K562 (cell line): ENCODE measurements around the gene TMIGD3. TPM values are rescaled to one million over a fixed set of nuclear protein-coding genes. Genes with fewer than 3 reads are reported as not detected.

ENCODE experiments used
- CHD1 ChIP-seq: fragments of 200-600 bp; sonication (generic); IDR thresholded peaks from one replicate; pipeline ENCODE4 v1.6.1; 2012; ENCODE audit warnings: mild to moderate bottlenecking, moderate library complexity, low read length, inconsistent platforms
- FOXO4 ChIP-seq: fragments of 450-650 bp; formaldehyde crosslinking; IDR thresholded peaks from 2 replicates; pipeline ENCODE4 v1.4.0; 2020; ENCODE audit warnings: mild to moderate bottlenecking, moderate library complexity
- GTF2A2 ChIP-seq: IDR thresholded peaks from 2 replicates; pipeline ENCODE4 v1.6.1; 2016; ENCODE audit warnings: mild to moderate bottlenecking, missing genetic modification characterization, missing compliant biosample characterization
- GTF2F1 ChIP-seq: IDR thresholded peaks from 2 replicates; pipeline ENCODE4 v1.6.1; 2011; ENCODE audit warnings: low read depth, low read length, improper control_type of control experiment
- HDGF ChIP-seq: fragments of 450-650 bp; IDR thresholded peaks from 2 replicates; pipeline ENCODE4 v1.6.1; 2016
- IRF2 ChIP-seq: sonication (generic); formaldehyde crosslinking; IDR thresholded peaks from 2 replicates; pipeline ENCODE4 v1.8.1; 2022; ENCODE audit warnings: mild to moderate bottlenecking, missing genetic modification reagents
- JUN ChIP-seq, 2 experiments: sonication (generic) in 1 of 2; formaldehyde crosslinking in 1 of 2; IDR thresholded peaks; 2 replicates each; pipeline versions ENCODE4 v1.6.1 to v1.8.0; 2012 to 2022; ENCODE audit warnings: borderline replicate concordance in 2 of 2, mild to moderate bottlenecking in 2 of 2, improper control_type of control experiment in 1 of 2, low read depth in 1 of 2, low read length in 1 of 2, missing genetic modification reagents in 1 of 2
- KHSRP ChIP-seq: fragments of 450-650 bp; IDR thresholded peaks from 2 replicates; pipeline ENCODE4 v1.6.1; 2017
- MYBL2 ChIP-seq, 2 experiments: fragments of 450-650 bp in 1 of 2; sonication (generic) in 1 of 2; formaldehyde crosslinking in 1 of 2; IDR thresholded peaks; 2 replicates each; pipeline versions ENCODE4 v1.6.1 to v1.8.1; 2017 to 2022; ENCODE audit warnings: borderline replicate concordance in 1 of 2, inconsistent platforms in 1 of 2, low read depth in 1 of 2, mild to moderate bottlenecking in 1 of 2, missing genetic modification reagents in 1 of 2, moderate library complexity in 1 of 2
- NCOA2 ChIP-seq, 2 experiments: fragments of 450-650 bp; IDR thresholded peaks; 2 replicates each; pipeline ENCODE4 v1.6.1; 2018; ENCODE audit warnings: mild to moderate bottlenecking in 2 of 2, moderate library complexity in 1 of 2; ENCODE audit not compliant: partially characterized antibody in 2 of 2
- NRF1 ChIP-seq, 2 experiments: fragments of 450-650 bp; IDR thresholded peaks in 1 of 2; conservative IDR thresholded peaks in 1 of 2; 2 replicates each; pipeline ENCODE4 v1.6.1; 2014; ENCODE audit warnings: mild to moderate bottlenecking in 2 of 2
- NUFIP1 ChIP-seq: fragments of 450-650 bp; IDR thresholded peaks from 2 replicates; pipeline ENCODE4 v1.6.1; 2018; ENCODE audit not compliant: partially characterized antibody
- PHF20 ChIP-seq: fragments of 450-650 bp; IDR thresholded peaks from 2 replicates; pipeline ENCODE4 v1.6.1; 2018; ENCODE audit not compliant: partially characterized antibody
- POLR2AphosphoS2 ChIP-seq: IDR thresholded peaks from 2 replicates; pipeline ENCODE4 v1.6.1; 2012; ENCODE audit warnings: low read length, improper control_type of control experiment
- RB1 ChIP-seq: fragments of 450-650 bp; IDR thresholded peaks from 2 replicates; pipeline ENCODE4 v1.6.1; 2017; ENCODE audit warnings: low read depth, mild to moderate bottlenecking
- RBM39 ChIP-seq: fragments of 200-400 bp; formaldehyde crosslinking; optimal IDR thresholded peaks from 2 replicates; pipeline ENCODE3; 2018; ENCODE audit warnings: low read depth, low read length
- RCOR1 ChIP-seq, 2 experiments: IDR thresholded peaks; 2 replicates each; pipeline ENCODE4 v1.6.1; 2012; ENCODE audit warnings: low read depth in 2 of 2, low read length in 2 of 2, borderline replicate concordance in 1 of 2, improper control_type of control experiment in 1 of 2
- SMARCB1 ChIP-seq: IDR thresholded peaks from 2 replicates; pipeline ENCODE4 v1.6.1; 2011; ENCODE audit warnings: improper control_type of control experiment, low read depth; ENCODE audit not compliant: insufficient read length
- ZMIZ1 ChIP-seq, 2 experiments: fragments of 150-350 bp in 1 of 2; IDR thresholded peaks; 2 replicates each; pipeline ENCODE4 v1.6.1; 2012 to 2016; ENCODE audit warnings: low read depth in 2 of 2, low read length in 2 of 2, mild to moderate bottlenecking in 1 of 2, moderate library complexity in 1 of 2
- ZNF197 ChIP-seq: fragments of 200-800 bp; sonication (Bioruptor generic); IDR thresholded peaks from 2 replicates; pipeline ENCODE4 v1.6.1; 2016; ENCODE audit warnings: low read depth, missing genetic modification characterization, missing compliant biosample characterization
- ZNF217 ChIP-seq: sonication (generic); formaldehyde crosslinking; IDR thresholded peaks from 2 replicates; pipeline ENCODE4 v1.8.0; 2022; ENCODE audit warnings: mild to moderate bottlenecking, missing genetic modification reagents
- ZNF274 ChIP-seq: IDR thresholded peaks from 2 replicates; pipeline ENCODE4 v1.6.1; 2011; ENCODE audit warnings: low read depth, mild to moderate bottlenecking, low read length, moderate library complexity, borderline replicate concordance
- ZNF354B ChIP-seq: fragments of 250-450 bp; sonication (Bioruptor Pico); IDR thresholded peaks from 2 replicates; pipeline ENCODE4 v1.4.0; 2020
- ZNF431 ChIP-seq: sonication (generic); formaldehyde crosslinking; IDR thresholded peaks from 2 replicates; pipeline ENCODE4 v1.8.0; 2022; ENCODE audit warnings: mild to moderate bottlenecking, missing genetic modification reagents
- polyA plus RNA-seq, 8 experiments: library from polyadenylated mRNA; depleted of rRNA in 4 of 8; stranded (reverse) in 5 of 8; unstranded in 3 of 8; fragments of >200 nt; fragmentation: Nextera tagmentation in 2 of 8; fragmentation: Illumina TruSeq in 1 of 8; extraction: Ambion mirVana in 2 of 8; extraction: Trizol in 1 of 8; gene quantifications; 2 replicates each; pipeline versions ENCODE4 v1.2.1 to v1.2.3, GENCODE V29; 2011 to 2014; ENCODE audit warnings: inconsistent platforms in 1 of 8, missing spikeins in 1 of 8
- total RNA-seq, 7 experiments: library from RNA; depleted of rRNA in 6 of 7; stranded (reverse); fragments of >200 nt in 6 of 7; fragmentation: Illumina TruSeq in 2 of 7; extraction: Trizol in 2 of 7; gene quantifications; 2 replicates each; pipeline versions ENCODE4 v1.2.1 to v1.2.3, GENCODE V29; 2011 to 2021; ENCODE audit warnings: low replicate concordance in 1 of 7

TMIGD3 gene
- total and polyA plus RNA-seq, 9 of the 15 experiments (the other 6 are each of a cell fraction or from before 2014, with no cell fraction given) = 0.11 to 0.13 (median 0.11) TPM; not detected in 6

- TF ChIP-seq ZMIZ1 (IDR thresholded peaks at IDR 0.05; ENCODE audit: low read depth in 2 of 2, low read length in 2 of 2) = no peak
- no peak for TF ChIP-seq KHSRP
- no peak for TF ChIP-seq NUFIP1
- no peak for TF ChIP-seq SMARCB1
- no peak for TF ChIP-seq FOXO4 (CRISPR knock-in tag)
- TF ChIP-seq RCOR1 (IDR thresholded peaks at IDR 0.05; ENCODE audit: borderline replicate concordance in 1 of 2, low read depth in 2 of 2, low read length in 2 of 2) = no peak
- TF ChIP-seq CHD1 = no peak
- no peak for TF ChIP-seq JUN (IDR thresholded peaks at IDR 0.05; ENCODE audit: borderline replicate concordance, low read depth, low read length)
- no peak for TF ChIP-seq JUN (CRISPR knock-in tag; IDR thresholded peaks at IDR 0.05; ENCODE audit: borderline replicate concordance)
- no peak for TF ChIP-seq ZNF274
- no peak for TF ChIP-seq GTF2F1
- TF ChIP-seq HDGF = no peak
- TF ChIP-seq ZNF431 = no peak
- TF ChIP-seq NRF1 (conservative IDR thresholded peaks at IDR 0.05 in 1 of 2, IDR thresholded peaks at IDR 0.05 in 1 of 2) = no peak
- TF ChIP-seq PHF20 = no peak
- no peak for TF ChIP-seq ZNF354B (CRISPR knock-in tag)
- no peak for TF ChIP-seq RB1
- TF ChIP-seq MYBL2 (IDR thresholded peaks at IDR 0.05; ENCODE audit: low read depth) = no peak
- TF ChIP-seq MYBL2 (CRISPR knock-in tag; IDR thresholded peaks at IDR 0.05; ENCODE audit: borderline replicate concordance) = no peak
- no peak for TF ChIP-seq POLR2AphosphoS2
- TF ChIP-seq NCOA2 (IDR thresholded peaks at IDR 0.05; ENCODE audit: partially characterized antibody in 2 of 2) = no peak
- no peak for TF ChIP-seq IRF2 (CRISPR knock-in tag)
- no peak for TF ChIP-seq RBM39
- TF ChIP-seq ZNF197 (CRISPR knock-in tag) = no peak
- no peak for TF ChIP-seq GTF2A2 (tag)
- no peak for TF ChIP-seq ZNF217
Measured at GRCh38 chr1:111462370-111463028, 40.9 kb downstream of the TMIGD3 start (continued).
